Aorta (tissue), 5 donors: ENCODE data around the gene DMRTA2. TPM values are rescaled to one million over a fixed set of nuclear protein-coding genes. Genes with fewer than 3 reads are reported as not detected.

ENCODE experiments used
- ATAC-seq: fragments of 200-7000 bp; cut with Tn5 transposase; one replicate; pipeline ENCODE4 v1.9.1; 2022; ENCODE audit warnings: moderate library complexity; ENCODE audit not compliant: low FRiP score
- DNase-seq, 2 donors: peaks; one replicate each; pipeline ENCODE4 v3.0.0-alpha.2; 2020
- H3K27ac ChIP-seq, 2 donors: one replicate each; pipeline ENCODE4 v1.5.1; 2013; ENCODE audit warnings: low read length in 2 of 2, mild to moderate bottlenecking in 2 of 2, moderate library complexity in 2 of 2, control low read depth in 1 of 2, inconsistent platforms in 1 of 2, low read depth in 1 of 2
- H3K27me3 ChIP-seq, 2 donors: one replicate each; pipeline ENCODE4 v1.6.1; 2013; ENCODE audit warnings: control low read depth in 1 of 2, low read length in 1 of 2, mild to moderate bottlenecking in 1 of 2, moderate library complexity in 1 of 2; ENCODE audit not compliant: insufficient read depth in 2 of 2, control insufficient read depth in 1 of 2
- H3K36me3 ChIP-seq, 2 donors: one replicate each; pipeline ENCODE4 v1.6.1; 2013; ENCODE audit warnings: control low read depth in 1 of 2, low read length in 1 of 2, mild to moderate bottlenecking in 1 of 2; ENCODE audit not compliant: insufficient read depth in 2 of 2, control insufficient read depth in 1 of 2
- H3K4me1 ChIP-seq, 2 donors: one replicate each; pipeline ENCODE4 v1.6.1; 2013; ENCODE audit warnings: low read length in 2 of 2, control low read depth in 1 of 2, mild to moderate bottlenecking in 1 of 2, moderate library complexity in 1 of 2; ENCODE audit not compliant: insufficient read depth in 2 of 2, control insufficient read depth in 1 of 2
- H3K4me3 ChIP-seq, 2 donors: one replicate each; pipeline ENCODE4 v1.5.1; 2013; ENCODE audit warnings: low read length in 2 of 2, control low read depth in 1 of 2, mild to moderate bottlenecking in 1 of 2
- H3K9me3 ChIP-seq: one replicate; pipeline ENCODE4 v1.6.1; 2013; ENCODE audit warnings: mild to moderate bottlenecking, low read length; ENCODE audit not compliant: control insufficient read depth
- WGBS, 2 donors: extraction: QIAGEN DNeasy Blood & Tissue Kit; methylation state at CpG; one replicate each; pipeline ENCODE4 v1.1.7; 2013; 5-methylcytosine and 5-hydroxymethylcytosine counted together
- intact Hi-C, 2 donors: fragments of 100-400 bp; cut with DNase I; formaldehyde crosslinking; loops; one replicate each; pipeline versions ENCODE4 v1.14.2 to v1.15.0; 2022
- polyA plus RNA-seq, 2 donors: library from polyadenylated mRNA; stranded (reverse); fragments of 200-250 nt; gene quantifications; one replicate each; pipeline ENCODE4 v1.2.3, GENCODE V29; 2013
- total RNA-seq, 2 donors: library from RNA; stranded (reverse); fragmentation: NEBNext Ultra II Directional; extraction: Animal tissue kit (Norgen Biotek cat#: 25700); gene quantifications; one replicate each; pipeline ENCODE4 v1.2.1, GENCODE V29; 2021
- donor health status: healthy with polysubstance abuse.
- donor health status: Bipolar disorder and iron deficiency.
- donor health status: DM: no; HTN: no; CAD: no.
- donor health status: DM: no; HTN: no; CAD: no.
- donor health status: DM: yes; HTN: yes; CAD: no.

The DMRTA2 gene
- total and polyA plus RNA-seq, 4 donors, result 0.26 TPM; not detected in 3

- intact Hi-C loops, result no loop called here
- H3K4me1 ChIP-seq, result no peaks in the 10 kb centered on the region
- 2 to 3% methylated on average over 57 to 69 of the region's 69 CpGs for WGBS, 2 donors
Observed at GRCh38 chr1:50420689-50421365, 2.4 kb downstream of the DMRTA2 start.

DNA sequence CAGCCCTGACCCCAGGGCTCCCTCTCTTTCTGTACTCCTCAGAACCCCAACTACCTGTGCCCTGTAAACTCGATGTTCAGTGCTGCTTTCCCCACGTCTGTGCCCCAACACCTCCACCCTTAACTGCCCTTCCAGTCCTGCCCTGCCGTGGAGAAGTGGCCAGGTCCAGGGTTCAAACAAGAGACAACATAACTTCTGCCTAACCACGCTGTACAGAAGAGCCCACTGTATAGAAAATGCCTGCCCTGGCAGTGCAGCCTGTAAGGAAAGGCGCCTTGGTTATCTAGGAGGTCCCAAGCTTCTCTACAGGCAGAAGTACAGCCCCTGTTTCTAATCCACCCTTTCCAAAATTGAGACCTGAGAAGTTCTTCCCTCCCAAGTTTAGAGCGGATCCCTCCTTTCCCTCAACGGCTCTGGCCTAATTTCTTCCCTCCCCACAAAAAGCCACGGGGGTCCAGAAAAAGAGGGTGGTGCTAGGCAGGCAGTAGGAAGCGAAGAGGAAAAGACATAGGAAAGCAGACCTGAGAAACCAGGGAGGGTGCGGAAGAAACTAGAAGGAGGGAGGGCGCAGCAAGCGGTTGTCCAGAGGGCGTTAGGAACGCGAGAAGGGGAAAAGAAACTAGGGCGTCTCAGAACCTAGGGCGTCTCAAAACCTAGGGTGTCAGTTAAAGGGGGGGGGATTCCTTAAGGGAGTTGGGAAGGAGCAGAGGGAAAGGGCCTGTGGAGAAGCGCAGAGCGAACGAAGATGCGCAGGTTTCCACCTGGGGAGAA lies 3.2 kb downstream of the DMRTA2 start:
- H3K27me3 ChIP-seq, result peaks cover 0 to 3% of the 10 kb centered on the region in 2 donors

More at GRCh38 chr1:50420689-50421365, 2.4 kb downstream of the DMRTA2 start:
- H3K9me3 ChIP-seq, result no peaks in the 10 kb centered on the region
- H3K4me3 ChIP-seq, result no peak overlapping the region
- DNase-seq (no peak), ATAC-seq (no peak)
- no peaks in the 10 kb centered on the region for H3K36me3 ChIP-seq
- peaks cover 0 to 3% of the 10 kb centered on the region in 2 donors for H3K27me3 ChIP-seq
- no peak overlapping the region for H3K27ac ChIP-seq

GRCh38 chr1:50419192-50419906 lies 3.9 kb downstream of the DMRTA2 start:
- Histone ChIP-seq H3K27ac (no peak overlapping the region), H3K4me1 (no peaks in the 10 kb centered on the region), H3K4me3 (peak overlapping the region in 1 of 2 donors; percentile 17)

More for the DNA sequence above, 3.2 kb downstream of the DMRTA2 start:
- no peak overlapping the region for H3K27ac ChIP-seq
- 19 to 24% methylated on average over 20 to 21 of the region's 21 CpGs for WGBS, 2 donors
- ATAC-seq (no peak), DNase-seq (no peak)
- no peak overlapping the region for H3K4me3 ChIP-seq
- H3K9me3 ChIP-seq, result no peaks in the 10 kb centered on the region
- no peaks in the 10 kb centered on the region for H3K4me1 ChIP-seq
- no peaks in the 10 kb centered on the region for H3K36me3 ChIP-seq
- intact Hi-C loops, result no loop called here

DNA sequence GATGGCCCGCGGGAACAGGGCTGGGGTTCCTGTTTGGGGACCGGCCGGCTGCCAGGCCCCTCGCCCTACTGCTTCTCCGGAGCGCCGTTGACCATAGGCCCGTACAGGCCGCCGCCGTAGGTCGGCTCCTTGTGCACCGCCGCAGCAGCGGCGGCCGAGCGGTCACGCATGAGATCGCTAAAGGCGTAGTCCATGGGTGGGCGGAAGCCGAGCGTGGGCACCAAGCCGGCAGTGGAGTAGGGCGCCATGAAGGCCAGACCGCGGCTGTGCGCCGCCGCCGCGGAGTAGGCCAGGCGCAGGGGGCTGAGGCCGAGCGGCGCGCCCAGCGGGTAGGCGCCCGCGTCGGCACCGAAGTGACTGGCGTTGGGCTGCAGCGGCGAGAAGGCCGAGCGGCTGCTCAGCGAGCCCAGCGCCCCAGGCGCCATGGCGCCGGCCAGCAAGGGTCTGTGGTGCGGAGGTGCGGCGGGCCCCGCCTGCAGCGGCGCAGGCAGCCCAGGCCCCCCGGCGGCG lies 4.6 kb downstream of the DMRTA2 start:
- H3K36me3 ChIP-seq, result no peaks in the 10 kb centered on the region
- peak overlapping the region in 1 of 2 donors; percentile 17 for H3K4me3 ChIP-seq
- H3K4me1 ChIP-seq, result no peaks in the 10 kb centered on the region
- DNase-seq, result peak in 1 of 2 donors; percentile 78
- intact Hi-C loops, result no loop called here
- peaks cover 0 to 4% of the 10 kb centered on the region in 2 donors for H3K27me3 ChIP-seq
- H3K9me3 ChIP-seq, result peaks cover 2% of the 10 kb centered on the region
- no peak overlapping the region for H3K27ac ChIP-seq
- ATAC-seq, result no peak
- 1 to 2% methylated on average over 48 to 64 of the region's 64 CpGs for WGBS, 2 donors

More at GRCh38 chr1:50419192-50419906, 3.9 kb downstream of the DMRTA2 start:
- H3K9me3 ChIP-seq, result no peaks in the 10 kb centered on the region
- intact Hi-C loops, result no loop called here
- ATAC-seq, result no peak
- no peaks in the 10 kb centered on the region for H3K36me3 ChIP-seq
- WGBS, 2 donors, result 3 to 5% methylated on average over 54 to 60 of the region's 60 CpGs
- DNase-seq, result peak in 1 of 2 donors; percentile 73
- H3K27me3 ChIP-seq, result peaks cover 0 to 3% of the 10 kb centered on the region in 2 donors

DNA sequence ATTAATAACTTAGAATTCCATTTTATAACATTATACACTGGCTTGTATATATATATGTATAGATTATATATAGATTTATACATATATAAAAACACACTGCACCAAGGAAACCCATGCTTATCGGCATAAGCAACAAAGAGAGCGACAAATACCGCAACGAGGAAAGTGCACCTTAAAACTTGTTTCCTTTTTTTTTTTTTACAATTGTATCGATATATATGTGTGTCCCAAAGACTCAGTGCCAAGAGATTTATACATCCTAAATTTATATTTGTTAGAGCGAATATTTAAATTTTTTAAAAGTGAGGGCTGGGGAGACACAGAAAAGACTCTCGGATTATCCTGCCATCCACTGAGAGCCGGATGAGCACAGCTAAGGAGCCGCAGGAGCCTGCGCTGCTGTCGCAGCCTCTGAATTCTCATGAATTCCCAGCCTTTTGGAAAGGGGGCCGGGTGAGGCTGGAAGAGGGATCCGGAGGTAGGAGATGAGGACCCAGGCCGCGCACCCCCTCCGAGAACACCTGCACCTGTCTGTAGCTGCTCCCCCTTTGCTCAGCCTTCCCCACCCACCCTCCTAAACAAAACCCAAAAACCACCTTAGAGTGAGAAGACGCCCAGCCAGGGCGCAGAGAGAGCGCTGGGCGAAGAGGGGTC lies 5.2 kb downstream of the DMRTA2 start:
- DNase-seq, result no peak
- Histone ChIP-seq H3K27me3 (peaks cover 0 to 6% of the 10 kb centered on the region in 2 donors), H3K36me3 (no peaks in the 10 kb centered on the region), H3K4me1 (no peaks in the 10 kb centered on the region), H3K9me3 (peaks cover 3% of the 10 kb centered on the region), H3K27ac (no peak overlapping the region), H3K4me3 (peak overlapping the region in 1 of 2 donors; percentile 17)
- ATAC-seq, result no peak
- 18 to 20% methylated on average over 19 to 20 of the region's 20 CpGs for WGBS, 2 donors
- intact Hi-C loops, result no loop called here

GRCh38 chr1:50417507-50417906 lies 5.7 kb downstream of the DMRTA2 start:
- Histone ChIP-seq H3K4me3 (no peak overlapping the region), H3K4me1 (no peaks in the 10 kb centered on the region), H3K27ac (no peak overlapping the region), H3K9me3 (peaks cover 5% of the 10 kb centered on the region), H3K27me3 (peaks cover 0 to 6% of the 10 kb centered on the region in 2 donors), H3K36me3 (no peaks in the 10 kb centered on the region)
- intact Hi-C loops, result no loop called here
- 11 to 12% methylated on average over 23 of the region's 23 CpGs for WGBS, 2 donors
- DNase-seq (no peak), ATAC-seq (no peak)

DNA sequence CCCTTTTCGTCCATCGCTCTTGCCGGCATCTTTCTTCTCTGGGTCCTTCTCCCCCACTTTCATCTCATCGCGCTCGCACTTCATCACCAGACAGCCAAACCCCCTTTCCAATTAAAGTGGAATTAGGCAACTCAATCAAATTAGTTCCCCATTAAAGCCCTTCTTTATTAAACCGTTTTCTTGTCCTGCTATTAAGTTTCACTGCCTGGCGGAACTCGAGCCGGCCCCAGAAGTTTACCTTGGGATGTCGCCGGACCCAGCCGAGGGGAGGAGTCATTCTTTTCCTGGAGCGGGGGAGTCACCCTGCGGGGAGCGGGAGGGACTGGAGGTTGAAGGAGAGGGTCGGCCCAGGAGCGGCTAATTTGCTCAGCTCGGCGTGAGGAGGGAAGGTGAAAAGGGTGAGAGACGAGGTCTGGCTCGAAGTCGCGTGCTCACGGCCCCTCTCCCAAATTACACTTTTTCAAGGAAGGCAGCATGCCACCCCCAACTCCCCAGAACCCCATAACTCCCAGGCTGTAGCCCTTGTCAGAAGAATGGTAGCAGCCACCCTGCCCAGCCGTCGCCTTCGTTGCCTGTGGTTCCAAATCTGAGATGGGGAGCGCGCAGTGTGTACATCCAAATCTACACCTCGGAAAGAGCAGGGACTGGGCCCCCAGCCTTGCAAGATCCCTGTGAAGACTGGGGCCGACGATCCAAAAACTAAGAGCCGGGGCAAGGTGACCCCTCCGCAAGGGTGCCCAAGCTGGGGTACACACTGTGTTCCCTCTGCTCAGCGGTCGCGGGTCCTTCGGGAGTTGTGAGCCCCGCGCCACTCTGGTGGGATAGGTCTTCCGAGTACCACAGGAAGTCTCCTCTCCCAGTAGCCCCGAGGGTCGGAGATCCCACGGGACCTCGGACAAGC lies 6.4 kb downstream of the DMRTA2 start:
- Histone ChIP-seq H3K27ac (no peak overlapping the region), H3K4me1 (no peaks in the 10 kb centered on the region), H3K9me3 (peaks cover 5% of the 10 kb centered on the region), H3K27me3 (peaks cover 0 to 6% of the 10 kb centered on the region in 2 donors), H3K4me3 (no peak overlapping the region), H3K36me3 (no peaks in the 10 kb centered on the region)
- intact Hi-C loops, result no loop called here
- 3 to 4% methylated on average over 46 of the region's 46 CpGs for WGBS, 2 donors
- DNase-seq, result peak in 1 of 2 donors; percentile 74
- no peak for ATAC-seq
